HG03108 (cell line): Measurements from ENCODE around the gene FCHSD2.
"Not testable (repeated sequence)": the region's sequence is repeated elsewhere in the genome, so short reads cannot be mapped to it uniquely, and the experiment has no call there.

ENCODE experiments used
- ATAC-seq: cut with Tn5 transposase; IDR thresholded peaks from one replicate; pipeline ENCODE4 v1.9.1; 2021; ENCODE audit warnings: moderate library complexity; ENCODE audit not compliant: unreplicated experiment

The FCHSD2 gene

DNA sequence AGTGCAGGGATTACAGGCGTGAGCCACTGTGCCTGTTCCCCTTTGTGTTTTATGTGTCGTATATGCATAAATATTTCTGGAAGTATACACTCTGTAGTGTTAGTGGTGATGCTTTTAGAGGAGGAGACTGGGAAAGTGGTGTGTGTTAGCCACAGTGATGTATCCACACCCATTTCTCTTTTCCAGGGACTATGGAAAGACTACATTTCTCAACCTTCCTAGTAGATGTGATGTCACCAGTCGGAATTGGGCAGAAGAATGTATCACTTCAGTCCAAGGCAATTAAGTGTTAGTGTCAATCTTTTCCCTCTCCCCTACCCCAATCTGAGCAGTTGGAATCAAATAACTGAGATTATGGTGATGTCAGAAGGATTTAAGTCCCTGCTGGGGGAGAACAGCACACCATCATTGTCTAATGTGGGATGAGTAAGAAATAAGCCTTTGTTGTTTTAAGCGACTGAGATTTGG is 333.8 kb downstream of the FCHSD2 start:
- ATAC-seq: no peak

DNA sequence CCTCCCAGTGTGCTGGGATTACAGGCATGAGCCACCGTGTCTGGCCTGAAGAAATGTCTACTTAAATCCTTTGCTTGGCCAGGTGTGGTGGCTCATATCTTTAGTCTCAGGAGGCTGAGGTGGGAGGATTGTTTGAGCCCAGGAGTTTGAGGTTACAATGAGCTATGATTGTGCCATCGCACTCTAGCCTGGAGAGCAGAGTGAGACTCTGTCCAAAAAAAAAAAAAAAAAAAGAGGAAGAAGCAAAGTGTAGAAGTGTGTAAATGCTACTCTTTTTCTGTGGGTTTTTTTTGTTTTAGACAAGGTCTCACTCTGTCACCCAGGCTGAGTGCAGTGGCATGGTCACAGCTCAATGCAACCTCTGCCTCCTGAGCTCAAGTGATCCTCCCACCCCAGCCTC is 334.3 kb downstream of the FCHSD2 start:
- no peak for ATAC-seq

DNA sequence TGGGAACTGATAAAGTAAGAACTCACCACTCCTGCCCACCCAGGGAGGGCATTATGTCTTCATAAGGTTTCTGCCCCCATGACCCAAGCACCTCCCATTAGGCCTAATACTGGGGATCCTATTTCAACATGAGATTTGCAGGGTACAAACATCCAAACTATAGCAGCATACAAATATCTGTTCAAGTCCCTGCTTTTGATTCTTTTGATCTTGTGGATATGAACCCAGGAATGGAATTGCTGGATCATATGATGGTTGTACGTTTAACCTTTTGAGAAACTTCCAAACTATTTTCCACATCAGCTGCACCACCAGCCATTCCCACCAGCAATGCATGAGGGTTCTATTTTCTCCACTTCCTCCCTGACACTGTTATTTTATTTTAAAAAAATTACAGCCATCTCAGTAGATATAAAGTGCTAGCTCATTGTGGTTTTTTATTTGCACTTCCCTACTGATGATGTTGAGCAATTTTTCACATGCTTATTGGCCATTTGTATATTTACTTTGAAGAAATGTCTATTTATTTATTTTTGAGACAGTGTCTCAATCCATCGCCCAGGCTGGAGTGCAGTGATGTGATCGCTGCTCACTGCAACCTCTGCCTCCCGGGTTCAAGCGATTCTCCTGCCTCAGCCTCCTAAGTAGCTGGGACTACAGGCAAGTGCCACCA is 335.0 kb downstream of the FCHSD2 start:
- ATAC-seq: no peak

DNA sequence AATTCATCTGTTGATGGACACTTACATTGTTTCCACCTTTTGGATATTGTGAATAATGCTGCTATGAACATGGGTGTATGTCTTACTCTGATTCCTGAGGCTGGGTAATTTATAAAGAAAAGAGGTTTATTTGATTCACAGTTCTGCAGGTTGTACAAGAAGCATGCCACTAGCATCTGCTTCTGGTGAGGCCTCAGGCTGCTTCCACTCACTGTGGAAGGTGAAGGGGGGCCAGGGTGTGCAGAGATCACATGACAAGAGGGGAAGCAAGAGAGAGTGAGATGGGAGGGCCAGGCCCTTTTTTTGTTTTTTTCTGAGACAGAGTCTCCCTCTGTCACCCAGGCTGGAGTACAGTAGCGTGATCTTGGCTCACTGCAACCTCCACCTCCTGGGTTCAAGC is 335.7 kb downstream of the FCHSD2 start:
- not testable (repeated sequence) for ATAC-seq

DNA sequence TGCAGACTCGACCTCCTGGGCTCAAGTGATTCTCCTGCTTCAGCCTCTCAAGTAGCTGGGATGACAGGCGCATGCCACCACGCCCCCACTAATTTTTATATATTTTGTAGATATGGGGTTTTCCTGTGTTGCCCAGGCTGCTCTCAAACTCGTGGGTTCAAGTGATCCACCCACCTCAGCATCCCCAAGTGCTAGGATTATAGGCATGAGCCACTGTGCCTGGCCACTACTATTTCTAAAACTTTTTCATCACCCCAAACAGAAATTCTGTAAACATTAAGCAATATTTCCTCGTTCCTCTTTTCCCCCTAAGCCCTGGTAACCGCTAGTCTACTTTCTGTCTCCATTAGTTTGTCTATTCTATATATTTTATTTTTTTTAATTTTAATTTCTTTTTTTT is 336.9 kb downstream of the FCHSD2 start:
- no peak for ATAC-seq

DNA sequence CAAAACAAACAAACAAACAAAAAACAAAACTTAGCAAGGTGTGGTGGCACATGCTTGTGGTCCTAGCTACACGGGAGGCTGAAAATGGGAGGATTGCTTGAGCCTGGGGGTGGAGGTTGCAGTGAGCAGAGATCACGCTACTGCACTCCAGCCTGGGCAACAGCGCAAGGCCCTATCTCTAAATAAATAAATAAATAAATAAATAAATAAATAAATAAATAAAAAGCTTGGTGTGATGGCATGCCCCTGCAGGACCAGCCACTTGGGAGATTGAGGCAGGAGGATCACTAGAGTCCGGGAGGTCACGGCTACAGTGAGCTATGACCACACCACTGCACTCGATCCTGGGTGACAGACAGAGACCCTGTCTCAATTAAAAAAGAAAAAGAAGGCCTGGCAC is 339.3 kb downstream of the FCHSD2 start:
- no peak for ATAC-seq

DNA sequence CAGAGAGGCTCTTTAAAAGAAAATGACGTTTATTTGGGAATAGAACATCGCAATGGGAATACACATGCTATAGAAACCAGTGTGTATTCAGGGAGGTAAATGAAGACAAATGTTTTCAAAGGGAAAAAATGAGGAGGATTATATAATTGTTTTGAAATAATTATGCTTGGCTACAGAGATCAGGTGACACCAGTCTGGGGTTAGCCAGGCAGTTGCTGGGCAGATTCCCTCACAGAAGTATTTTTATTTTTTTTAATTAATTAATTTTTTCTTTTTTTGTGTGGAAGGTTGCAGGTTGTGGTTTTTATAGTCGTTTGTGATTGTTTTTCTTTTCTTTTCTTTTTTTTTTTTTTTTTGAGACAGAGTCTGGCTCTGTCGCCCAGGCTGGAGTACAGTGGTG is 342.7 kb downstream of the FCHSD2 start:
- no peak for ATAC-seq

DNA sequence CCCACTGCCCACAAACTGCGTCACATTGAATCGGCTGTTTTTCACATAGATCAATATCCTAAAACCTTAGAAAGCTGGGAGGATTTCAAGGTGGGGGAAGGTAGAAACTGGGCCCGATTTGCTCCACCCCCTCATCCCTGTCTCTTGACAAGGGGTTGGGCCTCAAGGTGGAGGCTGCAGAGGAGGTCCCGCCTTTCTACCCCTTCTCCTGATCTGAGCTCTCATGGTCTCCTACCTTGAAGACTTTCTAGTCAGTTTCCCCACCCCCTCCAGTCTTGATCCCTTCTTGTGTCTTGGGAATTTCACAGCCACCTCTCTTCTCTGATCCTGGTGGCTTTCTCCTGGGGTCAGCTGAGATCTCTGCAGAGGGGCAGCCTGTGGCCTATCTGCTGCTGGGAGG is 343.8 kb downstream of the FCHSD2 start:
- ATAC-seq: no peak

DNA sequence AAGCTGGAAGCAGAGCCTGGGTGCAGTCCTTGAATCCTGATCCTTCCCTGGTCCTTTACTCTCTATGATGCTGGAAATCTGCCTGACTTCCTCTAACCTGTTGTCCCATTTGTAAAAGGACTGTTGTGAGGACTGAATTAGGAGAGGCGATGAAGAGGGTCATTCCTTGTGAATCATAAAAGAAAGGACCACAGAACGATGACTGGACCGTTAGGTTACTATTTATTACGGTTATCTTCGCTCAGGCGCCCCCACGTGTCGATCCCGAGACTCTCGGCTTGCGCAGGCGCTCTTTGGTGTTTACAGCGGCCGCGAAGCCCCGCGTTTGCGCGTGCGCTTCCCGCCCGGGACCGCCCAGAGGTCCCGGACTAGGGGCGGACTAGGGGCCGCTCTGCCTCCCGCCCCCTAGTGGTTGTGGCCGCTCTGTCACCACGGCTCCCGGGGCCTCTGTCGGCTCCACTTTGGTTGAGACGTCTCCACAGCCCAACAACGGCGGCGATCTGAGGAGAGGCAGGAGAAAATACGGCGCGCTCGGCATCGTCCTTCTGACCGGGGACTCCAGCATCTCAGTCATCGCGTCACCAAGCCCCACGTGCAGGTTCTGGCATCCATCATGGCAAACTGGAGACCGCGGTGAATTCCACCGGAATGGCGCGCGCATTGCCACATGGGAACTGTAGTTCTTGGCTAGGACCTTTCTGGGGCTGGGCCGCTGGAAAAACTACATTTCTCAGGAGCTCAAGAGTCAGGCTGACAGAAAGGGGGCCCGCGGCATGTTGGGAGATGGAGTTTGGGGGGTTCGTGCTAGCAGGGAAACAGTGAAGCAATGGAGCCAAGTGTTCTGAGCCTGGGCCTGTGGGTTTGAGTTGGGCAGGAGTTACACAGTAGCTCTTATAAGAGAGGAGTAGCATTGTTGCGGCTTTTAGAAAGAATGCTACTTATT is 348.4 kb downstream of the FCHSD2 start, which contains the start of gene STARD10:
Gene STARD10, minus strand, starts transcription at position 623 of the 943 bp plus-strand sequence. CDS start 12,866 bp downstream, outside the sequence.
- peak; percentile 86 for ATAC-seq

DNA sequence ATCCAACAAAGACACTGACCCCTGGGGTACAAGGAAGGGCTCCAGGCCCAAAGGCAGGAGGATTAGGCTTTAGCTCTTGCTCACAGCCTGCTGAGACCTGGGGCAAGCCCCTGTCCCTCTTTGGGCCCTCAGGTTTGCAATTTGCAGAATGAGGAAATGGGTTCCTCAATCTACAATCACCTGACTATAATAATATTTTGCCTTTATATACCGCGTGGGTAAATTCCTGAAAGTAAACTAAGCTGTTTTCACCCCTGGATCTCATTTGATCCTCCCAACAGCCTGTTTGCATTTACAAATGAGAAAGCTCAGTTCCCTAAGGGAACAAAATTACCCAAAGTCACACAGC is 349.1 kb downstream of the FCHSD2 start:
- ATAC-seq: no peak

DNA sequence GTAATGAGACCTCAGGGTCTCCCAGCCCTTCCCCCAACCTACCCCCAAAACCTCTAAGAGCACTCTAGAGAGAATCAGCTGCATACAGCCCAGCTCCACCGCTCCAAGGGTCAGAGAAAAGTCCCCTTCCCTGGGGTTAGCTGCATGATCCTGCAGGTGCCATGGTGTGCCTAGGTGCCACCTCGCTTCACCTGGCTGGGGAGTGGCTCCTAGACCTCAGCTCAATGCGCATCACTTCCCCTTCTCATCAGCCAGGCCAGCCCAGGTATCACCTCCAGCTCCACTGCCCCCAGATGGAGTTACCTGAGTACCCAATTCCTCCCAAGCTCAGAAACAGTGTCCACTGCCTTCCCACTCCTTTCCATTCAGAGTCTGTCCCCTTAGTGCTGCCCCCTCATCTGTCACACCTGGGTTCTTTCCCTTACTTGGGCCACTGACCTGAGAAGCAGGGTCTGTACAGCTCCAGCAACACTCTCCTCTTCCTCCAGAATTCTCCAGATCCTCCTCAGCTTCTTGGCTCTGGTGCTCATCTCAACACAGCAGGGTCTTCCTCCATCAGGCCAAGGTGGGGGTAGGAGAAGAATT is 349.6 kb downstream of the FCHSD2 start:
- no peak for ATAC-seq

DNA sequence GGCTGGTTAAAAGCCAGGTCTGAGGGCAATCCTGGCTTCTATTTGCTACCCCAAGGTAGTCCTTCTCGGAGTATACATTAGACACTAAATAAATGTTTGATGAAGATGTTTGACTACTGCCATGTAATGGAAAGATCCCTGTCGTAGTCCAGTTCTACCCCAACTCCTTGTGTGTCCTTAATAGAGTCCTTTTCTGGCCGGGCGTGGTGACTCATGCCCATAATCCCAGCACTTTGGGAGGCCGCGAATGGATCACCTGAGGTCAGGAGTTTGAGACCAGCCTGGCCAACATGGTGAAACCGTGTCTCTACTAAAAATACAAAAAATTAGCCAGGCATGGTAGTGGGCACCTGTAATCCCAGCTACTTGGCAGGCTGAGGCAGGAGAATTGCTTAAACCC is 350.9 kb downstream of the FCHSD2 start:
- ATAC-seq: not testable (repeated sequence)

DNA sequence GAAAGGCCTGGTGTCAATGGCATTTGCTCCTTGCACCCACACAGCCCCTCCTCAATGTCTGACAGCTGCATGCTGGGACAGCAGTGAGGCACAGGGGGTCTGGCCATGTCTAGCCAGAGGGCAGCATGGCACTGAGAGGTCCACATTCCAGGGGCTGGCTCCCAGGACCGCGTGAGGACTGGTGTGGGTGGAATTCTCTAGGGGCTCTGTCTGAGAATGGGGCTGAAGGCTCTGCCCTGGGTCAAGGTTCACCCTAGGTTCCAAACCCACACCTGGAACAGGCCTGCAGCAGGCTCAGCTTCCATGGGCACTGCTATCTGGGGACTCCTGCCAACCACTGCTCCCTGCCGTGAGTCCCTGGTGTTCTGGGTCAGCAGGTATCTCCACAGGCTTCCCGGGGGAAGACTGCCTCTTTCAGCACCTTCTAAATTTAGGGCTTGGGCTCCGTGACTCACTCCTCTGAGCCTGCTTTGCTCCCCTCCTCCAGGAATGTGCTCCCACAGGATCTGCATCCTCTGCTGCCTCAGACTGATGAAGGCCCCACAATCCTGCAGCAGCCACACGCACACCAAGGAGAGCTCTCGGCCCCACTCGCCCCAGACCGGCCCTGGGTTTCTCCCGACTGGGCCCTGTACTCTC is 352.5 kb downstream of the FCHSD2 start:
- no peak for ATAC-seq

DNA sequence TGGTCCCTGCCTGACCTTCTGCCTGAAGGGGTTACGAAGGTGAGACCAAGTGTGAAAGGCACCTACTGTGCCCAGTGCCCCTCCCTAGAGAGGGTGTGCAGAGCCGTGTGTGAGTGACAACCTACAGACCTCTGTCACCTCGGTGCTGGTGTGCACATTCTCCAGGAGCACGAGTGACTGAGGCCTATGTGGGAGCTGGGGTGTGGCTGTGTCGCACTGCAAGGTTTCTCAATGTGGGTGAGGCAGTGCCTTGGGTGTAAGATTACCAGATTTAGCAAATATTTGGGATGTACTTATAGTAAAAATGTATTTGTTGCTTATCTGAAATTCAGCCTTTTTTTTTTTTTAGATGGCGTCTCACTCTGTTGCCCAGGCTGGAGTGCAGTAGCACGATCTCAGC is 353.9 kb downstream of the FCHSD2 start:
- no peak for ATAC-seq

DNA sequence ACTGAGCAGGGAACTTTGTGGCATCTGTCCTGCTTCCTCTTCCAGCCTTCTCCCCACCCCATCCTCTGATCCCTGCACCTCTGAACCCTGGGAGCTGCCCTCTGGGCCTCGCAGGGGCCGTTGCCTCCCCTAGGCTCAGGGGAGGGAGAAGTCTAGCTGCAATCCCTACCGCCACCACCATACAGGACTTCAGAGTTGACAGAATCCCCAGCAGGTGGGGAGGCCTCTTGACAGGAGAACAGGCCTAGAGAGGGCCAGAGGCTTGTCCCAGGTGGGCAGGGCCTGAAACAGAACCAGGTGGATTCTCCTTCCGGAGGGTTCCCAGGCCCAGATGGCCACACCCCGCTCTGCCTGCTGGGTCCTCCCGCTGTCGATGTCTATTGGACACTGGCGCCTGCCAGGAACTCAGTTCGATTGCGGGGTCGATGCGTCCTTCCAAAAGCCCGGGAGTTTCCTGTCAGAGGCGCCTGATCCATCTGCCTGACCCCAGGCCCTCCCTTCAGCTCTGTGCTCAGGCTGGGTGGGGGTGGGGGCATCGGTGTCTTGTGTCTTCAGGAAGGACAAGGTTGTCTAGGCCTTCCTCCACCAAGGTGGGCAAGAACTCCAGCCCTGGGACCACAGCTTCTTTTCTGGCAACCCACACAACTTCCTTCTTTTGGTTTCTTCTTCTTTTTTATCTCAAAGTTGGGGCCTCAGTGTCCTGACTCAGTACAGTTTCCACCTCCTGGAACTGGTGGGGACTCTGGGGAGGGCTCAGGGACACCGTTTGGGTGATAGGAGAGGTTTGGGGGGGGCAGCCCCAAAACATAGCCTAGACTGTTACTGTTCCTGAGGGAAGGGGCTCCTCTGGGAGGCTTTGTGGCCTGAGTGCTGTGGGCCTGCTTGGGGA is 354.7 kb downstream of the FCHSD2 start:
- no peak for ATAC-seq
